Activated naive CD4-positive, alpha-beta T cell treated with Interleukin-2 at 50 U/mL for 16 hours (primary cell): ENCODE results near the gene KLHDC4.

ENCODE experiments used
- DNase-seq: peaks from one replicate; pipeline ENCODE4 v3.0.0-alpha.2; 2020

The KLHDC4 gene

DNA sequence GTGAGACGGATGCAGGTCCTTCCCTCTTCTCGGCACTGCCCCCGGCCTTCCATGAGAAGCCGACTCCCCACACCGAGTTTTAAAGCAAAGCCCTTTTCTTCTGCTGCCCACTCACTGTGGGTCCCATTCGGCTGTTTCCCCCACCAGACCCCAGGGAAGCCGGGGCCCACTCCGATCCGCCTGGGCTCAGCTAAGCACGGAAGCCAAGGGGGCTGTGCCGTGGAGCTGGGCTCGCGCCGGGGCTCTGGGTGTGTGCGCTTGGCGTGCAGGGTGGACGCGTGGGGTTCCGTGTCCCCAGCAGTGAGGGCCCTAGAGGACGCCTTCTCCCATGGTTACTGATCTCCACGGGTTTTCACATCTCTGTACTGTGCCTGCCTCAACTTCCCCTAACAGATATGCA is 68.5 kb downstream of the KLHDC4 start:
- no peak for DNase-seq

DNA sequence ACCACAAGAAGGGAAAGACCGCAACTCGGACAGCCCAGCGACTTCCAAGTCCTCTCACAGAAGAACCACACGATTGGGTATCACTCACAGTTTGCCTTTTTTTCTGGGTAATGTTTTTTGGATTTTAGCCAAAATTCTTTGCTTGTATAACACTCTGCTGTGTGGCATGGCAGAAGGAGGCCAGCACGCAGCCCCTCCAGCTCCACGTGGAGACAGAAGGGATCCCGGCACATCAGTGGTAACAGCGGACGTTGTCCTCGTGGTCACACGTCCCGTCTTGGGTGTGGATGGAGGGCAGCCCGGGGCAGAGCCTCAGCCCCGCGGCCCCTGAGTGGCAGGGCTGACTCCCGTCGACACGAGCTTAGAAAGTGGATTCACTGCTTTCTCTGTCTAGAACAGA is 69.1 kb downstream of the KLHDC4 start:
- no peak for DNase-seq

DNA sequence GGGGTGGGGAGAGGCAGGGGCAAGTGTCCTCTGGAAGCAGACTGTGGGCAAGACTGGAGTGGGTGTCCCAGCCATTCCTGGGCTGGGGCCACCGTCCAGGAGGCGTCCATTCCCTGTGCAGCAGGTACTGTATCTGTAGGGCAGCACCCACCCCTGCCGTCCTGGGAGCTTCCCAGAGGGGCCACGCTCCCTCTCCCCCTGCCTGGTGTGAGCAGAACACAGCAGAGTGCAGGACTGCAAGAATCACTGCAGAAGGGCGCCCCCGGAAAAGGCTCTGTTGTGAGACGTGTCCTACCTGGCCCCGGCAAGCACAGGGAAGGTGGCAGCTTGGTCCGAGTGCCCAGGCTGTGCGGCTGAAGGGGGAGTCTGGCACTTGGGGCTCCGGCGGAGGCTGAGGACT is 70.3 kb downstream of the KLHDC4 start:
- DNase-seq, result no peak

- no peak for DNase-seq
Measured at GRCh38 chr16:87694441-87695125, 71.2 kb downstream of the KLHDC4 start.

DNA sequence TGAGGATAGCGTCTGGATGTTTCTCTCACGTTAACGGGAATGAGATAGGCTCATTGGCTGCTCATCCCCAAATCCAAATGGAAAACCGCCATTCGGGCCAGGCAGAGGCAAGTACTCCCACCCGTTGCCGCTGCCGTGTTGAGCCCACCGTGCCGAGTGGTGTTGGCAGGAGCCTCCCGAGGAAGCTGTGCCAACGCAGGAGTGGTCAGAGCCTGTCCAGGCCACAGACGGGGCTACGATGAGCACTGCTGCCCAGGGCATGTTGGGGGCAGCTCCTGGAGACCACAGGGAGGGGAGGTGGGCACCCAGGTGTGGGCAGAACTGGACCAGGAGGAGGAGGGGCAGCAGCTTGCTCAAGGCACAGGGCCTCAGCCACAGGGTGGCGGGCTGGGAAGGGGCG is 72.0 kb downstream of the KLHDC4 start:
- DNase-seq, result no peak

DNA sequence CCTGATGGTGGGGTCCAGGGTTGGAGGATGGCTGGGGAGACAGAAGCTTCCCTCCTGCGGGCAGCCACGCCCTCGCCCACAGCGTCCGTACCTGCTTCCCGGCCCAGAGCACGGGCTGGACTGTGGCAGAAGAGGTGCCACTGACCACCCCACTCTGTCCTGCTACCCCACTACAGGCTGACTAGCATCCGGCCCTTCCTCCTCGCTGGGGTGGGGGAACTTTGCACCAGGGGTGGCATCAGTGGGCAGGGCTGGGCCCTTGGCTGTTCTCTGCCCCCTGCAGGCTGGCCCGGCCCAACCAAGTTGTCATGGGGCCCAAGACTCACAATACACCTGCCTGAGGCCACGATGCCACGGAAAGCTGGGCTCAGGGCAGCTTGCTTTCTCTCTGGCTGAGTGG is 73.0 kb downstream of the KLHDC4 start:
- DNase-seq, result no peak

DNA sequence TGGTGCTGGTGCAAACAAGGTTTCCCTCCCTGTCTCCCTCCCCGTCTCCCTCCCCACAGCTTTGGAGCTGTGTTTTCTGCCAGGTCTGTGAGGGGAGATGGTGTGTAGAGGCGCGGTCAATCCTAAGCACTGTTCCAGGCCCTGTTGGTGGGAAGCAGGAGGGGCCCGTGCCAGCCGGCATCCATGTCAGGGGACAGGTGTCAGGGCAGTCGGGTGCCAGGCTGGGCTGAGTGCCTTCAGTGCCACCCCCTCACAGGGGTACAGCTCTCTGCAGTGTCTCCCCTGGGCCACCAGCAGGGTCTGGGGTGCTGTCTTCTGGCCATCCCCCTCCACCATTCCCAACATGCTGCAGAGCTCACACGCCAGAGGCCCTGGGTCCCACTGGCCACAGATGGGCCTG is 73.6 kb downstream of the KLHDC4 start:
- no peak for DNase-seq

- DNase-seq, result no peak
Measured at GRCh38 chr16:87691686-87692079, 74.1 kb downstream of the KLHDC4 start.

DNA sequence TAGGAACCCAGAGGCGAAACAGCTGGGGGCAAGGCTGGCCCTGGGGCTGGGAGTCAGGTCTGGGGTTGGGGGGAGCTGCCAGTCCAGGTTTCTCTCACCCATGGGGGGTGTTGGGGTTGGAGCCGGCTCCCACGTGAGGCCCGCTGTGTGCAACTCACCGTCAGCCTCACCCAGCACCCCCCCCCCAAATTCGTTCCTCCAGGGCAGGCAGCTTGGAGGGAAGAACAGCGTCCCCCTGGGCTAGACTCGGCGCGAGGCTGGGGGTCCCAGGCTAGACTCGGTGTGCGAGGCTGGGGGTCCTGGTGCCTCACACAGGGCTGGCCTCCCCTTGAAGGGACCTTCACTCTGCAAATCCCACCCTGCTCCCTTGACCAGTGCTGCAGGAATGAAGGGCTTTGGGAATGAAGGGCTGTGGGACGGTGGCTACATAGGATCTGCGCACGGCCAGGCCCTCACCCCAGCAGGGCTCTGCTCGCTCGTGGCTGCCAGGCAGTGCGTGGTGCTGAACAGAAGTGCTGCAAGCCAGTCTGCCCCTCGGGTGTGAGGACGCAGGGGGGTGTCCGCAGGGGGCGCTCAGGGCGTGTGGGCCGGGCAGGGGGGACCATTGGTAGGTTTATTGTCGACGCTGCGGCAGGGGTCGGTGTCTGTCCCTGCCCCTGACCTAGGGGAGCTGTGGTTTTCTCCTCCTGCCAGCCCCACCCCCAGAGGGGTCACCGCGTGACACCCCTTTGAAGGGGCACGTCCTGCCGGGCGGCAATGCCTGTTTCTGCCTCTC is 74.7 kb downstream of the KLHDC4 start:
- no peak for DNase-seq

- DNase-seq, result no peak
Measured at GRCh38 chr16:87689956-87690465, 75.8 kb downstream of the KLHDC4 start.

DNA sequence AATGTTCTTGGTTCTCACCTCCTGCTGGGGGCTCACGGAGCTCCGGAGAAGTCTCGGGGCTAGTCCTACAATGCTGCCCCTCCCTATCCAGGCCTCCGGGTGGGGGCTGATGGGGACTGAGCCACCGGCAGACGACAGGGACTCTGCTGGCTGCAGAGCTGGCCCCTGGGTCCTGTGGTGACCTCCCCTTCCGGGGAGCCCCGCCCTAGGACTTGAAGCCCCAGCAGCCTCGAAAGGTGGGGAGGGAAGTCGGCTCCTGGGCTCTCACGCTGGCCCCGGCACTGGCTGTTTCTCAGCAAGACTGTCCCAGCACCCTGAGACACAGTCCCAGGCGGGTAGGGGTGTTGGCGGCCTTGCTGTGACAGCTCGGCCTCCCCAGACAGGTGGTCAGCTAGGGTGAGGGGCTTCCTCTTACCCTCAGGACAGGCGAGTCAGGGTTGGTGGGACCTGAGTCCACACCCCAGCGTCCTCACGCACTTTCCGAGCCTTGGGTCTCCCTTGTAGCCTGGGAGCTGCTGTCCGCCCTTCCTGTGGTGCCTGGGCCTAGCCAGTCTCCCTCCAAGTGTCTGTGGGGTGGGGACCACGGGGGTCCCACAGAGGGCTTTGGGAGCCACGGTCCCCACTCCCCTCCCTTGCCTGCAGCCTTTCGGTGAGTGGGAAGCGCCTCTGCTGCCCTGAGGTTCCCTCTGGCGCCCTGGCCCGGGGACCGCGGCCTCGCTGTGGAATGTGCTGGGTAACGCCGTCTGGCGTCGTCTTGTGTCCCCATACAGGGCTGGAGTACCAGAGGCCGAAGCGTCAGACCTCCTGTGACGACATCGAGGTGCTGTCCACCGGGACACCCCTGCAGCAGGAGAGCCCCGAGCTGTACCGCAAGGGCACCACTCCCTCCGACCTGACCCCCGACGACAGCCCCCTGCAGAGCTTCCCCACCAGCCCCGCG is 76.6 kb downstream of the KLHDC4 start:
- DNase-seq, result no peak

DNA sequence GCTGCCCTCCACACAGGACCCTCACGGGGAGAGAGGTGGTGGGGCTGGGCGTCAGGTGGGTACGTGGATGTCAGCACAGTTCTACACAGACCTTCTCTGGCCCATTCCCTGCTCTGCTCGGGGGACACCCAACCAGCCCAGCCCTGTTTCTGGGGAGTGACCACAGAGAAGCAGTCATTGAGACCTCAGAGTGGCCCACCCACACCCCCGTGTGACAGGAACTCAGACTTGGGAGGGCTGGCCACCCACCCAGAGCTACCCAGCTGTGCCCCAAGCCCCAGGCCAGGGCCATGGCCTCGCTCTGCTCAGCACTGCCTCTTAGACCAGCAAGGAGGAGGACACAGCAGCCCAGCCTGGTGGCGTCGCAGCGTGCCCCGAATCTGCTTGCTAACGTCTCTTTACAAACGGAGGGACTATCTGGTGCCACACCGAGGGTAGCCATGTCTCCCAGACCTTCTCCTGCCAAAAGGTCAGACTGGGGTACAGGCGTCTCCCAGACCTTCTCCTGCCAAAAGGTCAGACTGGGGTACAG is 77.7 kb downstream of the KLHDC4 start:
- no peak for DNase-seq

DNA sequence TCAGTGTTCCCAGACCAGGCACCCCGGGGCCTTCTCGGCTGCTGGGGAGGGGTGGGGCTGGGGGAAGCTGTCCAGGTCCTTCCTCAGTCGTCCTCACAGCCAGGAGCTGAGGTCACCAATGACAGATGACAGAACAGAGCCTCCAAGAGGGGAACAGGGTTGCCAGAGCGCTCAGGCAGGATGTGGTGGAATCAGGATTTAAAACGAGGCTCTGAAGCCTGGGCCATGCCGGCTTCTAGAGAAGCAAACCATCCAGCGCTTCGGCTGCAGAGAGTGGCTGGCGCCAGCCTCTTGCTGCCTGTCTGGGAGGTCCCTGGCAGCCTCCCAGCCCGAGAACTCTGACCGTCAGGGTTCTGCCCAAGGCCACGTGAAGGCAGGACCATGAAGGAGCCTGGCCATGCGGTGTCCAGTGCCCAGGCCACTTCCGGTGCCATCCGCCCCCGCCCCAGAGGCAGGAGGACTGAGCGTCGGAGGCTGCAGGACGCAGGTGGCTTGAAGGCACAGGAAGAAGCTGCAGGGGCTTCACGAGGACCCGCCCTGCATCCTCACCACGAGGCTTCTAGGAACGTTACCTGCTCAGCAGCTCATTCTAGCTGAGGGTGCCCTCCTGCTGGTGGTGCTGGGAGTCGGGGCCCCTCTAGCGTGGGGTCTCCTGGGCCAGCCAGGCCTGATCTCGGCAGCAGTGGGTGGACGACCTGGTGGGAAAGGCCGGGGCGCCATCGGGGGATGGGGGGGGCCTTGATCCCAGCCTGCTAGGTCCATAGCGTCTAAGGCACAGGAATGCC is 78.5 kb downstream of the KLHDC4 start:
- no peak for DNase-seq

- DNase-seq, result no peak
Measured at GRCh38 chr16:87686697-87687096, 79.1 kb downstream of the KLHDC4 start.

GRCh38 chr16:87685766-87686165 is 80.0 kb downstream of the KLHDC4 start:
- no peak for DNase-seq

- no peak for DNase-seq
Measured at GRCh38 chr16:87685405-87685755, 80.4 kb downstream of the KLHDC4 start.

DNA sequence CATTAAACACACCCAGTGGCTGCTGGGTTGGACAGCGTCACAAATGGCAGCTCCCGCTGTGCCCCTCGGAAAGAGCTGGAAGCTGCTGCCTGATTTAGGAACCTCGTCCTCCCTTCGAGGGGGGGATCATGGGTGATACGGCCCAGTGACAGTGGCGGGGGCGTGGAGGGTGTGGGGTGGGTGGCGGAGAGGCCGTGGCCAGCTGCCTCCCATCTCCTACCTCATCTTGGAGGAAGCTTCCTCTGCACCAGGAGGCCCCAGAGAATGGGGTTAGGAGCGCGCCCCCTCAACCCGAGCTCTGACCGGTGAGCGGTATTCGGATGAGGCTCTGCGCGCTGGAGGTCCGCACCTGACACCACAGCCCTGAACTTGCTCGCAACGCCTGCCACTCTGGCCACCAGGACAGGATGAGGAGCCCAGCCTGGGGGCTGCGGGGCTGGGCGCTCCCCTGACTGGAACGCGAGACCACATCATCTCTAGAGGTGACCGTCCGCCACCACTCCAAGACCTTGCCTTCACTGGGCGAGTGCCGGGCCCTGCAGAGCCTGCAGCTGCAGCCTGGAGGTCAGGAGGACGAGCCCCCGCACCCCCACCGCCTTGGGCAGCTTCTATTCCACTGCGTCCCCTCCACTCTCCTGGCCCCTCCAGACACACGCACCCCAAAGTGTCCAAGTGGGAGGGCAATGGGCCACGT is 80.9 kb downstream of the KLHDC4 start:
- DNase-seq, result no peak

DNA sequence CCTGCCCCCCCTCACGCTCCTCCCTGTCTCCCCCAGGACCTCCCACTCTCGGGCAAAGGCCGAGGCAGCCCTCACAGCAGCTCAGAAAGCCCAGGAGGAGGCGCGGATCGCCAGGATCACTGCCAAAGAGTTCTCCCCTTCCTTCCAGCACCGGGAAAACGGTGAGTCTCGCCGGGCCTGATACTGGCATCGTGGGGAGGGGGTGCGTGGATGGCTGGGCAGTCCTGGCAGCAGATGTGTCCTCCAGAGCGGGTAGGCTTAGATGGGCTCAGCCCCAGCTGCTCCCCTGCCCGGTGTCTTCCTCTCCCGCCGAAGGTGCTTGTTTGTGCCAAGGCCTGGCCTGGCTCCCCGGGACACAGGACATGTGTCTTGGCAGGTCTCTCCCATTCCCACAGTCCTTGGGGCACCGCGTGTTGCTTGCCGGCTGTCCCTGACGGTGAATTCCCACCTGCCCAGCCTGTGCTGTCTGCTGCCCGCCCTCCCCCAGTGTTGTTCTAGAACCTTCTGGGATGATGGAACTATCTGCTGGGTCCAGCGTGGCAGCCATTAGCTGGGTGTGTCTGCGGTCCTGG is 81.6 kb downstream of the KLHDC4 start:
- DNase-seq, result no peak

- DNase-seq, result no peak
Measured at GRCh38 chr16:87682852-87683399, 82.9 kb downstream of the KLHDC4 start.

GRCh38 chr16:87681981-87682570 is 83.7 kb downstream of the KLHDC4 start:
- no peak for DNase-seq
